Activated T-helper 2 cell treated with anti-CD3 and anti-CD28 coated beads, Interferon-gamma antibody, Interleukin-2, Interleukin-4, amounts not matched to agents 10 μg/mL and 5 μg/mL and 100 μg/mL, durations not matched to agents 14 hours and 24 hours and 36 hours (primary cell): Measurements from ENCODE around the gene MICAL3. TPM values are rescaled to one million over a fixed set of nuclear protein-coding genes. Genes with fewer than 3 reads are reported as not detected.

ENCODE experiments used
- DNase-seq: peaks from one replicate; pipeline ENCODE4 v3.0.0; 2021; ENCODE audit warnings: low spot score
- H3K27ac Mint-ChIP-seq: one replicate; pipeline ENCODE4 v1.8.0; 2021; ENCODE audit warnings: mixed read lengths
- H3K27me3 Mint-ChIP-seq: one replicate; pipeline ENCODE4 v1.8.0; 2021; ENCODE audit warnings: low read depth, mixed read lengths
- H3K36me3 Mint-ChIP-seq: one replicate; pipeline ENCODE4 v1.8.0; 2021; ENCODE audit warnings: low read depth, mixed read lengths
- H3K4me1 Mint-ChIP-seq: one replicate; pipeline ENCODE4 v1.8.0; 2021; ENCODE audit warnings: low read depth, mixed read lengths
- H3K4me3 Mint-ChIP-seq: one replicate; pipeline ENCODE4 v1.8.0; 2021; ENCODE audit warnings: low read depth, mild to moderate bottlenecking, moderate library complexity, mixed read lengths
- H3K9me3 Mint-ChIP-seq: one replicate; pipeline ENCODE4 v1.8.0; 2021; ENCODE audit warnings: mixed read lengths
- intact Hi-C: fragments of 100-400 bp; cut with micrococcal nuclease; formaldehyde crosslinking; loops from one replicate; pipeline ENCODE4 v1.15.1; 2023
- total RNA-seq: library from RNA; stranded (reverse); gene quantifications from 2 replicates; pipeline ENCODE4 v1.2.3, GENCODE V29; 2022

The MICAL3 gene
- total RNA-seq, 1 donor from 2014 or later = 41.8 TPM

GRCh38 chr22:17807578-17808410 lies 216.6 kb downstream of the MICAL3 start:
- H3K4me3 Mint-ChIP-seq = no peak overlapping the region
- no peaks in the 10 kb centered on the region for H3K4me1 Mint-ChIP-seq
- DNase-seq = no peak
- no peak overlapping the region for H3K27ac Mint-ChIP-seq
- H3K36me3 Mint-ChIP-seq = peaks cover 8% of the 10 kb centered on the region
- no peaks in the 10 kb centered on the region for H3K27me3 Mint-ChIP-seq
- no peaks in the 10 kb centered on the region for H3K9me3 Mint-ChIP-seq
- intact Hi-C loops = no loop called here

- intact Hi-C loops = no loop called here
- DNase-seq = no peak
- Mint-ChIP-seq H3K9me3 (no peaks in the 10 kb centered on the region), H3K27ac (no peak overlapping the region), H3K4me3 (no peak overlapping the region), H3K27me3 (no peaks in the 10 kb centered on the region), H3K4me1 (no peaks in the 10 kb centered on the region), H3K36me3 (peaks cover 6% of the 10 kb centered on the region)
These were observed 217.3 kb downstream of the MICAL3 start for GRCh38 chr22:17807086-17807485.

- H3K27ac Mint-ChIP-seq = no peak overlapping the region
- no peak for DNase-seq
- no peaks in the 10 kb centered on the region for H3K4me1 Mint-ChIP-seq
- no peak overlapping the region for H3K4me3 Mint-ChIP-seq
- no peaks in the 10 kb centered on the region for H3K9me3 Mint-ChIP-seq
- no peaks in the 10 kb centered on the region for H3K27me3 Mint-ChIP-seq
- H3K36me3 Mint-ChIP-seq = peaks cover 5% of the 10 kb centered on the region
- intact Hi-C loops = no loop called here
These were observed 217.9 kb downstream of the MICAL3 start for GRCh38 chr22:17806437-17806836.

GRCh38 chr22:17804331-17805080 lies 219.9 kb downstream of the MICAL3 start:
- peaks cover 5% of the 10 kb centered on the region for H3K36me3 Mint-ChIP-seq
- H3K27me3 Mint-ChIP-seq = no peaks in the 10 kb centered on the region
- no peak overlapping the region for H3K4me3 Mint-ChIP-seq
- DNase-seq = no peak
- no peak overlapping the region for H3K27ac Mint-ChIP-seq
- no peaks in the 10 kb centered on the region for H3K9me3 Mint-ChIP-seq
- intact Hi-C loops = no loop called here
- no peaks in the 10 kb centered on the region for H3K4me1 Mint-ChIP-seq

GRCh38 chr22:17803609-17804270 lies 220.6 kb downstream of the MICAL3 start:
- Mint-ChIP-seq H3K4me3 (no peak overlapping the region), H3K9me3 (no peaks in the 10 kb centered on the region), H3K4me1 (no peaks in the 10 kb centered on the region), H3K36me3 (peaks cover 5% of the 10 kb centered on the region), H3K27me3 (no peaks in the 10 kb centered on the region), H3K27ac (no peak overlapping the region)
- DNase-seq = no peak
- intact Hi-C loops = no loop called here

GRCh38 chr22:17802822-17803221 lies 221.5 kb downstream of the MICAL3 start:
- peaks cover 5% of the 10 kb centered on the region for H3K36me3 Mint-ChIP-seq

GRCh38 chr22:17802411-17802810 lies 221.9 kb downstream of the MICAL3 start:
- no peak overlapping the region for H3K4me3 Mint-ChIP-seq
- H3K9me3 Mint-ChIP-seq = no peaks in the 10 kb centered on the region
- H3K27me3 Mint-ChIP-seq = no peaks in the 10 kb centered on the region

More at GRCh38 chr22:17802822-17803221, 221.5 kb downstream of the MICAL3 start:
- no peak for DNase-seq
- no peaks in the 10 kb centered on the region for H3K27me3 Mint-ChIP-seq
- H3K9me3 Mint-ChIP-seq = no peaks in the 10 kb centered on the region
- no peak overlapping the region for H3K4me3 Mint-ChIP-seq
- peaks cover 3% of the 10 kb centered on the region for H3K4me1 Mint-ChIP-seq
- H3K27ac Mint-ChIP-seq = no peak overlapping the region
- intact Hi-C loops = no loop called here

GRCh38 chr22:17797721-17798559 lies 226.4 kb downstream of the MICAL3 start:
- H3K27me3 Mint-ChIP-seq = no peaks in the 10 kb centered on the region
- no peaks in the 10 kb centered on the region for H3K36me3 Mint-ChIP-seq
- intact Hi-C loops = loop anchor here (2.0 kb wide), 1 partner anchor 31 kb away; no protein-coding TSS in a partner anchor
- H3K9me3 Mint-ChIP-seq = no peaks in the 10 kb centered on the region
- H3K27ac Mint-ChIP-seq = no peak overlapping the region
- peaks cover 3% of the 10 kb centered on the region for H3K4me1 Mint-ChIP-seq
- no peak for DNase-seq
- no peak overlapping the region for H3K4me3 Mint-ChIP-seq

More at GRCh38 chr22:17802411-17802810, 221.9 kb downstream of the MICAL3 start:
- Mint-ChIP-seq H3K36me3 (peaks cover under 1% of the 10 kb centered on the region), H3K27ac (no peak overlapping the region), H3K4me1 (peaks cover 3% of the 10 kb centered on the region)
- intact Hi-C loops = no loop called here
- no peak for DNase-seq

GRCh38 chr22:17796695-17797094 lies 227.7 kb downstream of the MICAL3 start:
- Mint-ChIP-seq H3K27ac (no peak overlapping the region), H3K9me3 (no peaks in the 10 kb centered on the region), H3K4me3 (no peak overlapping the region), H3K27me3 (no peaks in the 10 kb centered on the region), H3K4me1 (peaks cover 3% of the 10 kb centered on the region), H3K36me3 (no peaks in the 10 kb centered on the region)
- intact Hi-C loops = no loop called here
- no peak for DNase-seq

GRCh38 chr22:17795661-17796548 lies 228.5 kb downstream of the MICAL3 start:
- no peaks in the 10 kb centered on the region for H3K36me3 Mint-ChIP-seq
- H3K4me3 Mint-ChIP-seq = no peak overlapping the region
- H3K9me3 Mint-ChIP-seq = no peaks in the 10 kb centered on the region
- peaks cover 3% of the 10 kb centered on the region for H3K4me1 Mint-ChIP-seq
- intact Hi-C loops = no loop called here
- no peak for DNase-seq
- no peaks in the 10 kb centered on the region for H3K27me3 Mint-ChIP-seq
- H3K27ac Mint-ChIP-seq = no peak overlapping the region

GRCh38 chr22:17794726-17795542 lies 229.4 kb downstream of the MICAL3 start:
- intact Hi-C loops = no loop called here
- Mint-ChIP-seq H3K4me3 (no peak overlapping the region), H3K27ac (no peak overlapping the region), H3K4me1 (peaks cover 3% of the 10 kb centered on the region), H3K9me3 (no peaks in the 10 kb centered on the region), H3K27me3 (no peaks in the 10 kb centered on the region), H3K36me3 (no peaks in the 10 kb centered on the region)
- DNase-seq = no peak
